D721Med (cell line): ENCODE measurements around the gene BIRC5.

ENCODE experiments used
- DNase-seq: peaks from one replicate; pipeline ENCODE4 v3.0.0; 2011; ENCODE audit warnings: low spot score; ENCODE audit not compliant: insufficient read length
- FAIRE-seq: peaks from 2 replicates; lab custom pipeline; 2011; peaks lifted over from hg19 to GRCh38; lab: Jason Lieb, UNC
- CTCF ChIP-seq: IDR thresholded peaks from 2 replicates; pipeline ENCODE4 v1.5.1; 2012; ENCODE audit warnings: mild to moderate bottlenecking, control low read depth; ENCODE audit not compliant: insufficient read depth; ENCODE audit errors: missing control alignments

BIRC5 gene

DNA sequence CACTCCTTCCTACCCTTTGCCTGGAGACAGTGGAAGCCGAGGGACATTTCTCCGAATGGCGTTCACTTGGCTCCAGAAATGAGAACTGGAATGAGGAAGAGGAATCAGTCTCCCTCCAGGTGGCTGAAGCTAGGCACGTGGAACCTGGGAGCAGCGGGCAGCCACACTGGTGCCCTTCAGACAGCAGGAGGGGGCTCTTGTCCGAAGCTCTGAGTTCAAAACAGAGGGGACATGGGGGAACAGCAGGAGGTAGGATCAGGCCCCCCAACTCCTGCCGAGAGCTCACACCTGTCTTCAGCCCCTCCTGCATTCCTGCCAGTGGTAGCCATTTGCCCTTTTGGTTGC, 58.8 kb downstream of the BIRC5 start:
- DNase-seq (no peak), FAIRE-seq (no peak)
- no peak for TF ChIP-seq CTCF

GRCh38 chr17:78273813-78274212, 59.8 kb downstream of the BIRC5 start:
- FAIRE-seq (no peak), DNase-seq (no peak)
- TF ChIP-seq CTCF = no peak
